IMR-90 (cell line): ENCODE measurements around the gene PLXDC1.

Experiments used
- RAD21 ChIP-seq: IDR thresholded peaks from 2 replicates; pipeline ENCODE4 v1.6.1; 2012; ENCODE audit warnings: low read length, improper control_type of control experiment
- RFX5 ChIP-seq: IDR thresholded peaks from 2 replicates; pipeline ENCODE4 v1.8.0; 2012; ENCODE audit warnings: low read depth, mild to moderate bottlenecking, low read length, moderate library complexity
- TF ChIP-seq, protein P1 (sequence below): conservative IDR thresholded peaks from 2 replicates; pipeline ENCODE4 v1.5.1; 2012; ENCODE audit warnings: mild to moderate bottlenecking, low read depth, low read length, improper control_type of control experiment

DNA sequence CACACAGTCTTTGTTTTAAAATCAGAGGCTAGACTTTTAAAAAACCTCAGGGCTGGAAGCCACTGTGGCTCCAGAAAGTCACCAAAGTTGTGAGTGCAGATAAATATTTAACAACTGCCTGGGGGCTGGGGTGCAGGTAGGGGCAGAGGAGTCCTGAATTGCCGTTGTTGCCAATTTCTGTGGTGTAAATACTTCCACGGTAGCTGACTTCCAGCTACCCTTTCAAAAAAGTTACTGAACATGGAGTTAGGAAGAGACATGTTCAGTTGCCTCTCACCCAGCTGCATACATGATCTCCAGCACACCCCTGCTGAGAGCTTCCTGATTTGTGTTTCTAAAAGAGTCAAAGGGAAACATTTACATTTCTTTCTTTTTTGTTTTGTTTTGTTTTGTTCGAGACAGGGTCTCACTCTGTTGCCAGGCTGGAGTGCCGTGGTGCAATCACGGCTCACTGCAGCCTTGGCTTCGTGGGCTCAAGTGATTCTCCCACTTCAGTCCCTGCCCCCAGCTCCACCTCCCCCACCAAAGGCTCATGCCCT, 58.7 kb downstream of the PLXDC1 start:
- no peak for TF ChIP-seq RAD21
- no peak for TF ChIP-seq RFX5
- TF ChIP-seq, protein P1, sequence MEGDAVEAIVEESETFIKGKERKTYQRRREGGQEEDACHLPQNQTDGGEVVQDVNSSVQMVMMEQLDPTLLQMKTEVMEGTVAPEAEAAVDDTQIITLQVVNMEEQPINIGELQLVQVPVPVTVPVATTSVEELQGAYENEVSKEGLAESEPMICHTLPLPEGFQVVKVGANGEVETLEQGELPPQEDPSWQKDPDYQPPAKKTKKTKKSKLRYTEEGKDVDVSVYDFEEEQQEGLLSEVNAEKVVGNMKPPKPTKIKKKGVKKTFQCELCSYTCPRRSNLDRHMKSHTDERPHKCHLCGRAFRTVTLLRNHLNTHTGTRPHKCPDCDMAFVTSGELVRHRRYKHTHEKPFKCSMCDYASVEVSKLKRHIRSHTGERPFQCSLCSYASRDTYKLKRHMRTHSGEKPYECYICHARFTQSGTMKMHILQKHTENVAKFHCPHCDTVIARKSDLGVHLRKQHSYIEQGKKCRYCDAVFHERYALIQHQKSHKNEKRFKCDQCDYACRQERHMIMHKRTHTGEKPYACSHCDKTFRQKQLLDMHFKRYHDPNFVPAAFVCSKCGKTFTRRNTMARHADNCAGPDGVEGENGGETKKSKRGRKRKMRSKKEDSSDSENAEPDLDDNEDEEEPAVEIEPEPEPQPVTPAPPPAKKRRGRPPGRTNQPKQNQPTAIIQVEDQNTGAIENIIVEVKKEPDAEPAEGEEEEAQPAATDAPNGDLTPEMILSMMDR: no peak
